ENCODE data around the gene POU2AF2.

DNA sequence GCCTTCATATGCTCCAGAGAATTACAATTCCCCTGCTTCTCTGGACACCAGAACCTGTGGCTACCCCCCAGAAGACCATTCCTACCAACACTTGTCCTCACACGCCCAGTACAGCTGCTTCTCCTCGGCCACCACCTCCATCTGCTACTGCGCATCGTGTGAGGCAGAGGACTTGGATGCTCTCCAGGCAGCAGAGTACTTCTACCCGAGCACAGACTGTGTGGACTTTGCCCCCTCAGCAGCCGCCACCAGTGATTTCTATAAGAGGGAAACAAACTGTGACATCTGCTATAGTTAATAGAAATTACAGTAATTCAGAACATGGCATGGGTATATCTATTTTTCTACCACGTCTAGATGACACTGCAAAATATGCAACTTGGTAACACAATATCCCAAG is 62.6 kb downstream of the POU2AF2 start:
- TF ChIP-seq, protein P1, sequence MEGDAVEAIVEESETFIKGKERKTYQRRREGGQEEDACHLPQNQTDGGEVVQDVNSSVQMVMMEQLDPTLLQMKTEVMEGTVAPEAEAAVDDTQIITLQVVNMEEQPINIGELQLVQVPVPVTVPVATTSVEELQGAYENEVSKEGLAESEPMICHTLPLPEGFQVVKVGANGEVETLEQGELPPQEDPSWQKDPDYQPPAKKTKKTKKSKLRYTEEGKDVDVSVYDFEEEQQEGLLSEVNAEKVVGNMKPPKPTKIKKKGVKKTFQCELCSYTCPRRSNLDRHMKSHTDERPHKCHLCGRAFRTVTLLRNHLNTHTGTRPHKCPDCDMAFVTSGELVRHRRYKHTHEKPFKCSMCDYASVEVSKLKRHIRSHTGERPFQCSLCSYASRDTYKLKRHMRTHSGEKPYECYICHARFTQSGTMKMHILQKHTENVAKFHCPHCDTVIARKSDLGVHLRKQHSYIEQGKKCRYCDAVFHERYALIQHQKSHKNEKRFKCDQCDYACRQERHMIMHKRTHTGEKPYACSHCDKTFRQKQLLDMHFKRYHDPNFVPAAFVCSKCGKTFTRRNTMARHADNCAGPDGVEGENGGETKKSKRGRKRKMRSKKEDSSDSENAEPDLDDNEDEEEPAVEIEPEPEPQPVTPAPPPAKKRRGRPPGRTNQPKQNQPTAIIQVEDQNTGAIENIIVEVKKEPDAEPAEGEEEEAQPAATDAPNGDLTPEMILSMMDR (IDR thresholded peaks at IDR 0.05): no peak
- no peak for TF ChIP-seq EP300 (IDR thresholded peaks at IDR 0.05)
- TF ChIP-seq POLR2AphosphoS5 (IDR thresholded peaks at IDR 0.05): no peak
- no peak for TF ChIP-seq POLR2A (IDR thresholded peaks at IDR 0.05; ENCODE audit: low read depth)

Data from esophagus muscularis mucosa (tissue), 4 donors.